HepG2 (cell line): ENCODE results near the gene FBXL20.
"Not testable (repeated sequence)": the region's sequence is repeated elsewhere in the genome, so short reads cannot be mapped to it uniquely, and the experiment has no call there.

Experiments
- BRF2 ChIP-seq: sonication (generic); formaldehyde crosslinking; IDR thresholded peaks from 2 replicates; pipeline ENCODE4 v1.8.1; 2022; ENCODE audit warnings: mild to moderate bottlenecking, missing genetic modification reagents
- CBFB ChIP-seq: sonication (generic); formaldehyde crosslinking; IDR thresholded peaks from 2 replicates; pipeline ENCODE4 v1.4.0; 2020; ENCODE audit warnings: missing genetic modification reagents
- FOXM1 ChIP-seq: sonication (generic); formaldehyde crosslinking; IDR thresholded peaks from 2 replicates; pipeline ENCODE4 v1.5.0; 2020; ENCODE audit warnings: missing genetic modification reagents
- GABPB1 ChIP-seq: IDR thresholded peaks from 2 replicates; pipeline ENCODE4 v1.6.1; 2016; ENCODE audit warnings: mild to moderate bottlenecking, missing genetic modification reagents, moderate library complexity, missing compliant biosample characterization
- MTA3 ChIP-seq: sonication (generic); formaldehyde crosslinking; IDR thresholded peaks from 2 replicates; pipeline ENCODE4 v1.4.0; 2020; ENCODE audit warnings: missing genetic modification reagents
- NCOA1 ChIP-seq: sonication (generic); formaldehyde crosslinking; IDR thresholded peaks from 2 replicates; pipeline ENCODE4 v1.9.0; 2021; ENCODE audit warnings: missing genetic modification reagents
- RAD51 ChIP-seq: fragments of 450-650 bp; IDR thresholded peaks from 2 replicates; pipeline ENCODE4 v1.6.1; 2016; ENCODE audit warnings: borderline replicate concordance
- SMC3 ChIP-seq: IDR thresholded peaks from 2 replicates; pipeline ENCODE4 v1.6.1; 2011; ENCODE audit warnings: low read length, improper control_type of control experiment
- SOX13 ChIP-seq, 3 experiments: fragments of 450-650 bp in 1 of 3; sonication (generic) in 1 of 3; formaldehyde crosslinking in 1 of 3; IDR thresholded peaks in 2 of 3; conservative IDR thresholded peaks in 1 of 3; 2 replicates each; pipeline versions ENCODE4 v1.5.0 to v1.6.1; 2016 to 2020; ENCODE audit warnings: antibody characterized with exemption in 1 of 3, mild to moderate bottlenecking in 1 of 3, missing compliant biosample characterization in 1 of 3, missing genetic modification reagents in 1 of 3, moderate library complexity in 1 of 3
- TF ChIP-seq, protein P1 (sequence below): sonication (generic); formaldehyde crosslinking; IDR thresholded peaks from 2 replicates; pipeline ENCODE4 v1.4.0; 2020; ENCODE audit warnings: missing genetic modification reagents
- TF ChIP-seq, protein P2 (sequence below): sonication (generic); formaldehyde crosslinking; IDR thresholded peaks from 2 replicates; pipeline ENCODE4 v1.5.0; 2020; ENCODE audit warnings: mild to moderate bottlenecking, missing genetic modification reagents, moderate library complexity
- TF ChIP-seq, protein P3 (sequence below): IDR thresholded peaks from 2 replicates; pipeline ENCODE4 v1.6.1; 2012; ENCODE audit warnings: inconsistent platforms

DNA sequence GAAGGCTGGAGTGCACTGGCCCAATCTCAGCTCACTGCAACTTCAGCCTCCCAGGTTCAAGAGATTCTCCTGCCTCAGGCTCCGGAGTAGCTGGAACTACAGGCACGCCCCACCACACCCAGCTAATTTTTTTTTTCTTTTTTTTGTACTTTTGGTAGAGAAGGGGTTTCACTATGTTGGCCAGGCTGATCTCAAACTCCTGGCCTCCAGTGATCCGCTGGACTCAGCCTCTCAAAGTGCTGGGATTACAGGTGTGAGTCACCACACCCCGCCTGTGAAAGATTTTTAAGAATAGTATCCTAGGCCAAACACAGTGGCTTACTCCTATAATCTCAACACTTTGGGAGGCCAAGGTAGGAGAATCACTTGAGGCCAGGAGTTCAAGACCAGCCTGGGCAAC, 33.6 kb downstream of the FBXL20 start:
- TF ChIP-seq, protein P1, sequence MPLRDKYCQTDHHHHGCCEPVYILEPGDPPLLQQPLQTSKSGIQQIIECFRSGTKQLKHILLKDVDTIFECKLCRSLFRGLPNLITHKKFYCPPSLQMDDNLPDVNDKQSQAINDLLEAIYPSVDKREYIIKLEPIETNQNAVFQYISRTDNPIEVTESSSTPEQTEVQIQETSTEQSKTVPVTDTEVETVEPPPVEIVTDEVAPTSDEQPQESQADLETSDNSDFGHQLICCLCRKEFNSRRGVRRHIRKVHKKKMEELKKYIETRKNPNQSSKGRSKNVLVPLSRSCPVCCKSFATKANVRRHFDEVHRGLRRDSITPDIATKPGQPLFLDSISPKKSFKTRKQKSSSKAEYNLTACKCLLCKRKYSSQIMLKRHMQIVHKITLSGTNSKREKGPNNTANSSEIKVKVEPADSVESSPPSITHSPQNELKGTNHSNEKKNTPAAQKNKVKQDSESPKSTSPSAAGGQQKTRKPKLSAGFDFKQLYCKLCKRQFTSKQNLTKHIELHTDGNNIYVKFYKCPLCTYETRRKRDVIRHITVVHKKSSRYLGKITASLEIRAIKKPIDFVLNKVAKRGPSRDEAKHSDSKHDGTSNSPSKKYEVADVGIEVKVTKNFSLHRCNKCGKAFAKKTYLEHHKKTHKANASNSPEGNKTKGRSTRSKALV = not testable (repeated sequence)
- TF ChIP-seq FOXM1; CBFB (CRISPR knock-in tag); BRF2 (CRISPR knock-in tag); SMC3; NCOA1 (CRISPR knock-in tag); SOX13 (IDR thresholded peaks at IDR 0.05); SOX13 (CRISPR knock-in tag; conservative IDR thresholded peaks at IDR 0.05 in 1 of 2, IDR thresholded peaks at IDR 0.05 in 1 of 2); GABPB1; RAD51; MTA3 (CRISPR knock-in tag): not testable (repeated sequence)
- TF ChIP-seq, protein P2, sequence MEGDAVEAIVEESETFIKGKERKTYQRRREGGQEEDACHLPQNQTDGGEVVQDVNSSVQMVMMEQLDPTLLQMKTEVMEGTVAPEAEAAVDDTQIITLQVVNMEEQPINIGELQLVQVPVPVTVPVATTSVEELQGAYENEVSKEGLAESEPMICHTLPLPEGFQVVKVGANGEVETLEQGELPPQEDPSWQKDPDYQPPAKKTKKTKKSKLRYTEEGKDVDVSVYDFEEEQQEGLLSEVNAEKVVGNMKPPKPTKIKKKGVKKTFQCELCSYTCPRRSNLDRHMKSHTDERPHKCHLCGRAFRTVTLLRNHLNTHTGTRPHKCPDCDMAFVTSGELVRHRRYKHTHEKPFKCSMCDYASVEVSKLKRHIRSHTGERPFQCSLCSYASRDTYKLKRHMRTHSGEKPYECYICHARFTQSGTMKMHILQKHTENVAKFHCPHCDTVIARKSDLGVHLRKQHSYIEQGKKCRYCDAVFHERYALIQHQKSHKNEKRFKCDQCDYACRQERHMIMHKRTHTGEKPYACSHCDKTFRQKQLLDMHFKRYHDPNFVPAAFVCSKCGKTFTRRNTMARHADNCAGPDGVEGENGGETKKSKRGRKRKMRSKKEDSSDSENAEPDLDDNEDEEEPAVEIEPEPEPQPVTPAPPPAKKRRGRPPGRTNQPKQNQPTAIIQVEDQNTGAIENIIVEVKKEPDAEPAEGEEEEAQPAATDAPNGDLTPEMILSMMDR = not testable (repeated sequence)
- TF ChIP-seq, protein P3, sequence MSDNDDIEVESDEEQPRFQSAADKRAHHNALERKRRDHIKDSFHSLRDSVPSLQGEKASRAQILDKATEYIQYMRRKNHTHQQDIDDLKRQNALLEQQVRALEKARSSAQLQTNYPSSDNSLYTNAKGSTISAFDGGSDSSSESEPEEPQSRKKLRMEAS = not testable (repeated sequence)
